Measurements from ENCODE around the gene PKP2. TPM values are rescaled to one million over a fixed set of nuclear protein-coding genes. Genes with fewer than 3 reads are reported as not detected.

PKP2 gene
- total and polyA plus RNA-seq, 9 of the 15 experiments (the other 6 are each of a cell fraction or from before 2014, with no cell fraction given): 1.6 to 4.2 (median 2.8) TPM

DNA sequence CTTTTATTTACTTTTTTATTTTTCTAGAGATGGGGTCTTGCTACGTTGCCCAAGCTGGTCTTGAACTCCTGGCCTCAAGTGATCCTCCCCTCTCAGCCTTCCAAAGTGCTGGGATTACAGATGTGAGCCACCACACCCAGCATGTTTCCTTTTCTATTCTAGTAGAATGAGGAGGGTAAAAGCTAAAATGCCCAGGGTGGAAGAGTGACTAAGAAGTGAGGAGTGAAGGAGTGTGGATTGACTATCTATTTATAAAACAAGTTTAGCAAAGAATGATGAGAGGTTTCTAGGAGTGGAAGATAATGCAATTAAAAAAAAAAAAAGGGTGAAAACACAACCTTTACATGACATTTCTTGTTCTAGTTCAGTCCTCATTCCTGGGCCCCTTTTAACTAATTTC, 29.8 kb upstream of the PKP2 start (continued):
- TF ChIP-seq AFF1 (IDR thresholded peaks at IDR 0.05; ENCODE audit: low read depth in 1 of 2, partially characterized antibody in 2 of 2) (no peak), HNRNPK (IDR thresholded peaks at IDR 0.05; ENCODE audit: low read depth, low read length, poor library complexity, severe bottlenecking) (no peak), LARP7 (IDR thresholded peaks at IDR 0.05) (no peak), ZBTB34 (CRISPR knock-in tag; IDR thresholded peaks at IDR 0.05) (no peak), RBM14 (IDR thresholded peaks at IDR 0.05; ENCODE audit: borderline replicate concordance, insufficient read depth, low read depth, low read length) (no peak)
